ENCODE results near the gene ZNF570. TPM values are rescaled to one million over a fixed set of nuclear protein-coding genes. Genes with fewer than 3 reads are reported as not detected.

Gene ZNF570
- total and polyA plus RNA-seq, 2 of the 13 experiments (the other 11 are each of a cell fraction or from before 2014, with no cell fraction given), result 1.0 to 4.4 TPM

- no peak for TF ChIP-seq ZBTB3 (CRISPR knock-in tag; IDR thresholded peaks at IDR 0.05; ENCODE audit: borderline replicate concordance, low read depth)
- no peak for TF ChIP-seq ZNF264 (CRISPR knock-in tag; IDR thresholded peaks at IDR 0.05)
- TF ChIP-seq HMG20B (CRISPR knock-in tag; conservative IDR thresholded peaks at IDR 0.05), result no peak
- TF ChIP-seq ZSCAN20 (CRISPR knock-in tag; IDR thresholded peaks at IDR 0.05; ENCODE audit: borderline replicate concordance), result no peak
- peak; percentile 41; the same call in 1 of the 2 replicates for TF ChIP-seq HINFP (CRISPR knock-in tag; IDR thresholded peaks at IDR 0.05; ENCODE audit: low read depth)
- TF ChIP-seq ZMYM4 (CRISPR knock-in tag; IDR thresholded peaks at IDR 0.05), result peak; percentile 60; the same call in 1 of the 2 replicates
- TF ChIP-seq KDM2A (CRISPR knock-in tag; IDR thresholded peaks at IDR 0.05; ENCODE audit: borderline replicate concordance, low read depth), result peak; percentile 84
- TF ChIP-seq EEA1 (CRISPR knock-in tag; IDR thresholded peaks at IDR 0.05; ENCODE audit: borderline replicate concordance), result no peak; the same call in 1 of the 2 replicates
- 0 out of 2 replicates have a peak, but pooled peaks have one; percentile 69 for TF ChIP-seq PAX8 (CRISPR knock-in tag; IDR thresholded peaks at IDR 0.05; ENCODE audit: borderline replicate concordance)
- TF ChIP-seq, protein P1, sequence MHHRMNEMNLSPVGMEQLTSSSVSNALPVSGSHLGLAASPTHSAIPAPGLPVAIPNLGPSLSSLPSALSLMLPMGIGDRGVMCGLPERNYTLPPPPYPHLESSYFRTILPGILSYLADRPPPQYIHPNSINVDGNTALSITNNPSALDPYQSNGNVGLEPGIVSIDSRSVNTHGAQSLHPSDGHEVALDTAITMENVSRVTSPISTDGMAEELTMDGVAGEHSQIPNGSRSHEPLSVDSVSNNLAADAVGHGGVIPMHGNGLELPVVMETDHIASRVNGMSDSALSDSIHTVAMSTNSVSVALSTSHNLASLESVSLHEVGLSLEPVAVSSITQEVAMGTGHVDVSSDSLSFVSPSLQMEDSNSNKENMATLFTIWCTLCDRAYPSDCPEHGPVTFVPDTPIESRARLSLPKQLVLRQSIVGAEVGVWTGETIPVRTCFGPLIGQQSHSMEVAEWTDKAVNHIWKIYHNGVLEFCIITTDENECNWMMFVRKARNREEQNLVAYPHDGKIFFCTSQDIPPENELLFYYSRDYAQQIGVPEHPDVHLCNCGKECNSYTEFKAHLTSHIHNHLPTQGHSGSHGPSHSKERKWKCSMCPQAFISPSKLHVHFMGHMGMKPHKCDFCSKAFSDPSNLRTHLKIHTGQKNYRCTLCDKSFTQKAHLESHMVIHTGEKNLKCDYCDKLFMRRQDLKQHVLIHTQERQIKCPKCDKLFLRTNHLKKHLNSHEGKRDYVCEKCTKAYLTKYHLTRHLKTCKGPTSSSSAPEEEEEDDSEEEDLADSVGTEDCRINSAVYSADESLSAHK (CRISPR knock-in tag; IDR thresholded peaks at IDR 0.05; ENCODE audit: borderline replicate concordance), result no peak
- TF ChIP-seq ATF3 (CRISPR knock-in tag; IDR thresholded peaks at IDR 0.05), result no peak
- TF ChIP-seq, protein P2, sequence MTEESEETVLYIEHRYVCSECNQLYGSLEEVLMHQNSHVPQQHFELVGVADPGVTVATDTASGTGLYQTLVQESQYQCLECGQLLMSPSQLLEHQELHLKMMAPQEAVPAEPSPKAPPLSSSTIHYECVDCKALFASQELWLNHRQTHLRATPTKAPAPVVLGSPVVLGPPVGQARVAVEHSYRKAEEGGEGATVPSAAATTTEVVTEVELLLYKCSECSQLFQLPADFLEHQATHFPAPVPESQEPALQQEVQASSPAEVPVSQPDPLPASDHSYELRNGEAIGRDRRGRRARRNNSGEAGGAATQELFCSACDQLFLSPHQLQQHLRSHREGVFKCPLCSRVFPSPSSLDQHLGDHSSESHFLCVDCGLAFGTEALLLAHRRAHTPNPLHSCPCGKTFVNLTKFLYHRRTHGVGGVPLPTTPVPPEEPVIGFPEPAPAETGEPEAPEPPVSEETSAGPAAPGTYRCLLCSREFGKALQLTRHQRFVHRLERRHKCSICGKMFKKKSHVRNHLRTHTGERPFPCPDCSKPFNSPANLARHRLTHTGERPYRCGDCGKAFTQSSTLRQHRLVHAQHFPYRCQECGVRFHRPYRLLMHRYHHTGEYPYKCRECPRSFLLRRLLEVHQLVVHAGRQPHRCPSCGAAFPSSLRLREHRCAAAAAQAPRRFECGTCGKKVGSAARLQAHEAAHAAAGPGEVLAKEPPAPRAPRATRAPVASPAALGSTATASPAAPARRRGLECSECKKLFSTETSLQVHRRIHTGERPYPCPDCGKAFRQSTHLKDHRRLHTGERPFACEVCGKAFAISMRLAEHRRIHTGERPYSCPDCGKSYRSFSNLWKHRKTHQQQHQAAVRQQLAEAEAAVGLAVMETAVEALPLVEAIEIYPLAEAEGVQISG (CRISPR knock-in tag; IDR thresholded peaks at IDR 0.05), result peak; percentile 88
- TF ChIP-seq ZNF543 (CRISPR knock-in tag; IDR thresholded peaks at IDR 0.05), result peak; percentile 64; the same call in 1 of the 2 replicates
- no peak for TF ChIP-seq ARNT2 (CRISPR knock-in tag; IDR thresholded peaks at IDR 0.05; ENCODE audit: low read depth)
- TF ChIP-seq, protein P3, sequence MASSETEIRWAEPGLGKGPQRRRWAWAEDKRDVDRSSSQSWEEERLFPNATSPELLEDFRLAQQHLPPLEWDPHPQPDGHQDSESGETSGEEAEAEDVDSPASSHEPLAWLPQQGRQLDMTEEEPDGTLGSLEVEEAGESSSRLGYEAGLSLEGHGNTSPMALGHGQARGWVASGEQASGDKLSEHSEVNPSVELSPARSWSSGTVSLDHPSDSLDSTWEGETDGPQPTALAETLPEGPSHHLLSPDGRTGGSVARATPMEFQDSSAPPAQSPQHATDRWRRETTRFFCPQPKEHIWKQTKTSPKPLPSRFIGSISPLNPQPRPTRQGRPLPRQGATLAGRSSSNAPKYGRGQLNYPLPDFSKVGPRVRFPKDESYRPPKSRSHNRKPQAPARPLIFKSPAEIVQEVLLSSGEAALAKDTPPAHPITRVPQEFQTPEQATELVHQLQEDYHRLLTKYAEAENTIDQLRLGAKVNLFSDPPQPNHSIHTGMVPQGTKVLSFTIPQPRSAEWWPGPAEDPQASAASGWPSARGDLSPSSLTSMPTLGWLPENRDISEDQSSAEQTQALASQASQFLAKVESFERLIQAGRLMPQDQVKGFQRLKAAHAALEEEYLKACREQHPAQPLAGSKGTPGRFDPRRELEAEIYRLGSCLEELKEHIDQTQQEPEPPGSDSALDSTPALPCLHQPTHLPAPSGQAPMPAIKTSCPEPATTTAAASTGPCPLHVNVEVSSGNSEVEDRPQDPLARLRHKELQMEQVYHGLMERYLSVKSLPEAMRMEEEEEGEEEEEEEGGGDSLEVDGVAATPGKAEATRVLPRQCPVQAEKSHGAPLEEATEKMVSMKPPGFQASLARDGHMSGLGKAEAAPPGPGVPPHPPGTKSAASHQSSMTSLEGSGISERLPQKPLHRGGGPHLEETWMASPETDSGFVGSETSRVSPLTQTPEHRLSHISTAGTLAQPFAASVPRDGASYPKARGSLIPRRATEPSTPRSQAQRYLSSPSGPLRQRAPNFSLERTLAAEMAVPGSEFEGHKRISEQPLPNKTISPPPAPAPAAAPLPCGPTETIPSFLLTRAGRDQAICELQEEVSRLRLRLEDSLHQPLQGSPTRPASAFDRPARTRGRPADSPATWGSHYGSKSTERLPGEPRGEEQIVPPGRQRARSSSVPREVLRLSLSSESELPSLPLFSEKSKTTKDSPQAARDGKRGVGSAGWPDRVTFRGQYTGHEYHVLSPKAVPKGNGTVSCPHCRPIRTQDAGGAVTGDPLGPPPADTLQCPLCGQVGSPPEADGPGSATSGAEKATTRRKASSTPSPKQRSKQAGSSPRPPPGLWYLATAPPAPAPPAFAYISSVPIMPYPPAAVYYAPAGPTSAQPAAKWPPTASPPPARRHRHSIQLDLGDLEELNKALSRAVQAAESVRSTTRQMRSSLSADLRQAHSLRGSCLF (CRISPR knock-in tag; IDR thresholded peaks at IDR 0.05; ENCODE audit: borderline replicate concordance), result no peak
Measured at GRCh38 chr19:37468961-37469777, at the start of gene ZNF570 (continued).
